Measurements from ENCODE around the gene UBE2N. TPM values are rescaled to one million over a fixed set of nuclear protein-coding genes. Genes with fewer than 3 reads are reported as not detected.
"Not testable (repeated sequence)": the region's sequence is repeated elsewhere in the genome, so short reads cannot be mapped to it uniquely, and the experiment has no call there.

The UBE2N gene
- total RNA-seq, 2 donors from 2014 or later = 49.0 to 71.5 TPM

- H3K36me3 ChIP-seq = no peaks in the 10 kb centered on the region
- 87% methylated on average over 11 of the region's 11 CpGs for WGBS
- no peak overlapping the region for H3K27ac ChIP-seq
- H3K4me3 ChIP-seq = no peak overlapping the region
- intact Hi-C loops (cut with DNase I) = no loop called here
- no peaks in the 10 kb centered on the region for H3K4me1 ChIP-seq (replicated peaks)
- no peak for DNase-seq (ENCODE audit: low spot score)
- TF ChIP-seq POLR2A (IDR thresholded peaks at IDR 0.05) = no peak
- TF ChIP-seq CTCF (IDR thresholded peaks at IDR 0.05) = no peak
- no peak for TF ChIP-seq POLR2AphosphoS5 (IDR thresholded peaks at IDR 0.05)
- no peaks in the 10 kb centered on the region for H3K9me3 ChIP-seq
- no peaks in the 10 kb centered on the region for H3K27me3 ChIP-seq (replicated peaks; ENCODE audit: insufficient read depth)
Measured at GRCh38 chr12:93402333-93403311, 39.1 kb downstream of the UBE2N start.

GRCh38 chr12:93399183-93399863 is 42.4 kb downstream of the UBE2N start:
- H3K36me3 ChIP-seq; DNase-seq (ENCODE audit: low spot score); H3K27ac ChIP-seq; H3K27me3 ChIP-seq (replicated peaks; ENCODE audit: insufficient read depth); H3K4me3 ChIP-seq; H3K4me1 ChIP-seq (replicated peaks); H3K9me3 ChIP-seq: not testable (repeated sequence)
- WGBS = 0% methylated on average over 1 of the region's 5 CpGs
- intact Hi-C loops (cut with DNase I) = loop anchor here (5.0 kb wide), 1 partner anchor 412 kb away; no protein-coding TSS in a partner anchor

GRCh38 chr12:93397412-93397811 is 44.3 kb downstream of the UBE2N start:
- TF ChIP-seq POLR2AphosphoS5 (IDR thresholded peaks at IDR 0.05) (no peak), CTCF (IDR thresholded peaks at IDR 0.05) (no peak), POLR2A (IDR thresholded peaks at IDR 0.05) (no peak)
- peaks cover 0 to 4% of the 10 kb centered on the region in 2 donors for H3K36me3 ChIP-seq
- H3K4me1 ChIP-seq (replicated peaks) = no peaks in the 10 kb centered on the region
- no peaks in the 10 kb centered on the region for H3K27me3 ChIP-seq (replicated peaks; ENCODE audit: insufficient read depth)
- 46% methylated on average over 12 of the region's 12 CpGs for WGBS
- intact Hi-C loops (cut with DNase I) = loop anchor here (5.0 kb wide), 1 partner anchor 410 kb away; no protein-coding TSS in a partner anchor
- no peak for DNase-seq (ENCODE audit: low spot score)
- no peaks in the 10 kb centered on the region for H3K9me3 ChIP-seq
- peak overlapping the region in 1 of 2 donors; percentile 20 for H3K27ac ChIP-seq
- H3K4me3 ChIP-seq = no peak overlapping the region

- Histone ChIP-seq H3K36me3 (peaks cover 0 to 4% of the 10 kb centered on the region in 2 donors), H3K9me3 (no peaks in the 10 kb centered on the region), H3K4me3 (no peak overlapping the region), H3K4me1 (replicated peaks) (peaks cover 7% of the 10 kb centered on the region), H3K27ac (no peak overlapping the region), H3K27me3 (replicated peaks; ENCODE audit: insufficient read depth) (no peaks in the 10 kb centered on the region)
- WGBS = 55% methylated on average over 2 of the region's 2 CpGs
- TF ChIP-seq POLR2A (IDR thresholded peaks at IDR 0.05) = no peak
- no peak for TF ChIP-seq POLR2AphosphoS5 (IDR thresholded peaks at IDR 0.05)
- TF ChIP-seq CTCF (IDR thresholded peaks at IDR 0.05) = no peak
- intact Hi-C loops (cut with DNase I) = no loop called here
- DNase-seq (ENCODE audit: low spot score) = no peak
Measured at GRCh38 chr12:93393425-93393824, 48.3 kb downstream of the UBE2N start.

GRCh38 chr12:93390549-93391297 is 51.0 kb downstream of the UBE2N start:
- peak overlapping the region in 1 of 2 donors; percentile 25 for H3K27ac ChIP-seq
- intact Hi-C loops (cut with DNase I) = no loop called here
- no peak for TF ChIP-seq CTCF (IDR thresholded peaks at IDR 0.05)
- TF ChIP-seq POLR2A (IDR thresholded peaks at IDR 0.05) = no peak
- DNase-seq (ENCODE audit: low spot score) = no peak
- H3K4me1 ChIP-seq (replicated peaks) = peaks cover 7% of the 10 kb centered on the region
- 69% methylated on average over 5 of the region's 5 CpGs for WGBS
- peaks cover 0 to 2% of the 10 kb centered on the region in 2 donors for H3K36me3 ChIP-seq
- no peak overlapping the region for H3K4me3 ChIP-seq
- H3K27me3 ChIP-seq (replicated peaks; ENCODE audit: insufficient read depth) = no peaks in the 10 kb centered on the region
- no peaks in the 10 kb centered on the region for H3K9me3 ChIP-seq

Data from prostate gland (tissue), 2 donors.